NCI-H2081 (cell line): ENCODE measurements around the gene OLA1.

Experiments used
- DNase-seq, 2 experiments: peaks; one replicate each; lab custom pipeline; 2025; lab: John Stamatoyannopoulos, UW

Gene OLA1

GRCh38 chr2:174180165-174180724 lies 68.1 kb downstream of the OLA1 start:
- peak in 1 of 2 experiments; percentile 6 for DNase-seq

GRCh38 chr2:174177316-174177890 lies 70.9 kb downstream of the OLA1 start:
- DNase-seq, result no peak

- peak; percentile 61 to 84 for DNase-seq
Measured at GRCh38 chr2:174176898-174177297, 71.4 kb downstream of the OLA1 start.

GRCh38 chr2:174174741-174175140 lies 73.6 kb downstream of the OLA1 start:
- DNase-seq, result peak; percentile 15 to 50

GRCh38 chr2:174172802-174173355 lies 75.5 kb downstream of the OLA1 start:
- DNase-seq, result no peak

GRCh38 chr2:174171686-174172445 lies 76.5 kb downstream of the OLA1 start:
- DNase-seq, result no peak

- DNase-seq, result no peak
Measured at GRCh38 chr2:174169372-174169771, 79.0 kb downstream of the OLA1 start.

- no peak for DNase-seq
Measured at GRCh38 chr2:174166261-174166660, 82.1 kb downstream of the OLA1 start.

- no peak for DNase-seq
Measured at GRCh38 chr2:174161490-174161889, 86.8 kb downstream of the OLA1 start.

- peak; percentile 35 to 68 for DNase-seq
Measured at GRCh38 chr2:174158003-174158402, 90.3 kb downstream of the OLA1 start.

GRCh38 chr2:174157053-174157452 lies 91.3 kb downstream of the OLA1 start:
- no peak for DNase-seq

- DNase-seq, result no peak
Measured at GRCh38 chr2:174153757-174154680, 94.3 kb downstream of the OLA1 start.

- DNase-seq, result no peak
Measured at GRCh38 chr2:174149530-174149929, 98.8 kb downstream of the OLA1 start.

- DNase-seq, result no peak
Measured at GRCh38 chr2:174148833-174149232, 99.5 kb downstream of the OLA1 start.

- no peak for DNase-seq
Measured at GRCh38 chr2:174145827-174146226, 102.5 kb downstream of the OLA1 start.

- DNase-seq, result no peak
Measured at GRCh38 chr2:174142290-174142689, 106.0 kb downstream of the OLA1 start.

- peak; percentile 15 to 27 for DNase-seq
Measured at GRCh38 chr2:174138161-174138560, 110.2 kb downstream of the OLA1 start.

- no peak for DNase-seq
Measured at GRCh38 chr2:174135981-174136380, 112.4 kb downstream of the OLA1 start.

- DNase-seq, result peak; percentile 90 to 98
Measured at GRCh38 chr2:174125090-174125489, 123.2 kb downstream of the OLA1 start.

GRCh38 chr2:174124181-174124580 lies 124.2 kb downstream of the OLA1 start:
- DNase-seq, result peak; percentile 37 to 81

GRCh38 chr2:174122185-174122584 lies 126.1 kb downstream of the OLA1 start:
- peak in 1 of 2 experiments; percentile 38 for DNase-seq

GRCh38 chr2:174121612-174122011 lies 126.7 kb downstream of the OLA1 start:
- DNase-seq, result peak; percentile 87 to 98
